ENCODE data around the gene NF2.
A peak's percentile ranks its signal among the peaks of the same experiment; 100 is the strongest.

DNA sequence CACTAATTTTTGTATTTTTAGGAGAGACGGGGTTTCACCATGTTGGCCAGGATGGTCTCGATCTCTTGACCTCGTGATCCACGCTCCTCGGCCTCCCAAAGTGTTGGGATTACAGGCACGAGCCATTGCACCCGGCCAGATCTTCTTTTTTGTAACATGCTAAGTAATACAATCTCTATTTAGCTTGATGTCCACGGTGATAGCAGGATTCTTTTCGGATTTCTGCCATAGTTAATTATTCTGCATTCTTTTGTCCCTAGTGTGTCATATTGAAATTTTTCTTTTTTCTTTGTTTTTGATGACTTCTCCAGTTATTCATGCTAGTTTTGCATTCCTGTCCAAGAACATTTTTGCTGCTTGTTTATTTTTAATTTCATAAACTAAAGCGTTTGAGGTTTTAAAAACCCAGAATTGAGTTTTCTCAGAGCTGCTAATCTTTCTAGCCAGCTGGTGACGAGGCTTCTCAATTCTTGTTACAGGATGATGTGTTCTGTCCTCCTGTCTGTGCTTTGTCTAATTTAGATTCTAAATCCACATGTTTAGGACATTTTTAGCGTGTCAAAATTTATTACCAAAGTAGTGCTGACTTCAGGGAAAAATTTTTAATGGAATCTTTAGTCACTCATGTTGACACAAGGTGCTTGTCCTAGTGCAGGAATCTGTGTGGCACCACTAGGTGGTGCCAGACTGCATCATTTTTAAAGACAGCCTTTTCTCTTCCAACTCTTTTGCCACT lies 21.8 kb downstream of the NF2 start:
- TF ChIP-seq, protein P1, sequence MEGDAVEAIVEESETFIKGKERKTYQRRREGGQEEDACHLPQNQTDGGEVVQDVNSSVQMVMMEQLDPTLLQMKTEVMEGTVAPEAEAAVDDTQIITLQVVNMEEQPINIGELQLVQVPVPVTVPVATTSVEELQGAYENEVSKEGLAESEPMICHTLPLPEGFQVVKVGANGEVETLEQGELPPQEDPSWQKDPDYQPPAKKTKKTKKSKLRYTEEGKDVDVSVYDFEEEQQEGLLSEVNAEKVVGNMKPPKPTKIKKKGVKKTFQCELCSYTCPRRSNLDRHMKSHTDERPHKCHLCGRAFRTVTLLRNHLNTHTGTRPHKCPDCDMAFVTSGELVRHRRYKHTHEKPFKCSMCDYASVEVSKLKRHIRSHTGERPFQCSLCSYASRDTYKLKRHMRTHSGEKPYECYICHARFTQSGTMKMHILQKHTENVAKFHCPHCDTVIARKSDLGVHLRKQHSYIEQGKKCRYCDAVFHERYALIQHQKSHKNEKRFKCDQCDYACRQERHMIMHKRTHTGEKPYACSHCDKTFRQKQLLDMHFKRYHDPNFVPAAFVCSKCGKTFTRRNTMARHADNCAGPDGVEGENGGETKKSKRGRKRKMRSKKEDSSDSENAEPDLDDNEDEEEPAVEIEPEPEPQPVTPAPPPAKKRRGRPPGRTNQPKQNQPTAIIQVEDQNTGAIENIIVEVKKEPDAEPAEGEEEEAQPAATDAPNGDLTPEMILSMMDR (IDR thresholded peaks at IDR 0.05): peak; percentile 65 to 87 (median 78)
- no peak for TF ChIP-seq POLR2A (IDR thresholded peaks at IDR 0.05)

Measured in Peyer's patch (tissue), 4 donors.